ENCODE measurements around the gene TENM4.

DNA sequence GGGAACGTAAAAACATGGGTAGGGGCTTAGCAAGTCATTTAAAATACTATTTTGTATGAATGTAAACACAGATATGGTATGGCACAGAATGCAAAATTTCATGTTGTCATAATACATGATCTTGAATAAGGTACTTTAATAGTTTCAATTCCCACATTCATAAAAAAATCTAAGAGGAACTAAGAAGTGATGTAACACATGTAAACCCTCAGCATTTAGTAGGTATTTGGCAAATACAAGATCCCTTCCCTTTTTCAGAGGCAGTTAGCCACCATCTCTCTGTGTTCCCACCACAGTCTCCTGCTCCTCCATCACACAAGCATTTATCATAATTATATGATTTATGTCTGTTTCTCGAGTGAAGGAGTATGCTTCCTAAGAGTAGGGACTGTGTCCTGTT lies 251.8 kb downstream of the TENM4 start:
- TF ChIP-seq FOSL1 (IDR thresholded peaks at IDR 0.05; ENCODE audit: insufficient read depth, low read depth, low read length) = no peak
- TF ChIP-seq, protein P1, sequence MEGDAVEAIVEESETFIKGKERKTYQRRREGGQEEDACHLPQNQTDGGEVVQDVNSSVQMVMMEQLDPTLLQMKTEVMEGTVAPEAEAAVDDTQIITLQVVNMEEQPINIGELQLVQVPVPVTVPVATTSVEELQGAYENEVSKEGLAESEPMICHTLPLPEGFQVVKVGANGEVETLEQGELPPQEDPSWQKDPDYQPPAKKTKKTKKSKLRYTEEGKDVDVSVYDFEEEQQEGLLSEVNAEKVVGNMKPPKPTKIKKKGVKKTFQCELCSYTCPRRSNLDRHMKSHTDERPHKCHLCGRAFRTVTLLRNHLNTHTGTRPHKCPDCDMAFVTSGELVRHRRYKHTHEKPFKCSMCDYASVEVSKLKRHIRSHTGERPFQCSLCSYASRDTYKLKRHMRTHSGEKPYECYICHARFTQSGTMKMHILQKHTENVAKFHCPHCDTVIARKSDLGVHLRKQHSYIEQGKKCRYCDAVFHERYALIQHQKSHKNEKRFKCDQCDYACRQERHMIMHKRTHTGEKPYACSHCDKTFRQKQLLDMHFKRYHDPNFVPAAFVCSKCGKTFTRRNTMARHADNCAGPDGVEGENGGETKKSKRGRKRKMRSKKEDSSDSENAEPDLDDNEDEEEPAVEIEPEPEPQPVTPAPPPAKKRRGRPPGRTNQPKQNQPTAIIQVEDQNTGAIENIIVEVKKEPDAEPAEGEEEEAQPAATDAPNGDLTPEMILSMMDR (IDR thresholded peaks at IDR 0.05; ENCODE audit: control extremely low read depth in 1 of 3, insufficient read depth in 1 of 3, low read depth in 1 of 3, low read length in 3 of 3) = no peak
- no peak for TF ChIP-seq EZH2 (IDR thresholded peaks at IDR 0.05; ENCODE audit: low read depth, low read length, severe bottlenecking)
- TF ChIP-seq POLR2AphosphoS5 (IDR thresholded peaks at IDR 0.05; ENCODE audit: low read depth, low read length) = no peak
- no peak for TF ChIP-seq POLR2A (IDR thresholded peaks at IDR 0.05; ENCODE audit: control extremely low read depth in 1 of 2, low read depth in 2 of 2, low read length in 2 of 2)
